ENCODE data around the gene ARL14EPL. TPM values are rescaled to one million over a fixed set of nuclear protein-coding genes. Genes with fewer than 3 reads are reported as not detected.

Gene ARL14EPL
- polyA plus RNA-seq, 4 donors = 0.06 TPM; not detected in 3

DNA sequence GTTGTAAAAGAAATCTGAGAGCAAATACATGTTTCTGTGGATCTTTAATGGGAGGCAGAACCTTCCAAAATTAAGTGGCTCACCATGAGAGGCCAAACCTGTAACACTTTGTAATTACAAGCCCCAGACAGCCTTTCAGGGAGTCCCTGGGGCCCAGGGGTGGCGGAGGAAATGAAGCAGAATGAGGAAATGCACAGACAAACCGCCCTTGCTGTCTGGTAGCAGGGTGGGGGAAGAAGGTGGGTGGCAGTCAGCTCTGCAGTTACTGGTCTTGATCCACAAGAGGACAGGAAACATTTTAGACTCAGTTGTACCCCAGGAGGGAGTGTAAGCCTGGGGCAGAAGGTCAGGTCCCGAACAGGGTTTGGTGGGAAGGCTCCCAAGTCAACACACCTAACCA lies 6.5 kb downstream of the ARL14EPL start:
- no peaks in the 10 kb centered on the region for H3K36me3 ChIP-seq (ENCODE audit: control insufficient read depth in 3 of 3, insufficient read depth in 2 of 3, low read depth in 1 of 3, low read length in 3 of 3)
- H3K27ac ChIP-seq (ENCODE audit: low read depth in 1 of 3, low read length in 2 of 3) = no peak overlapping the region
- H3K27me3 ChIP-seq (ENCODE audit: control insufficient read depth in 3 of 3, insufficient read depth in 3 of 3, low read length in 3 of 3) = peaks cover 0 to 7% (median 0%) of the 10 kb centered on the region in 3 donors
- H3K4me3 ChIP-seq (ENCODE audit: low read depth in 1 of 3, low read length in 3 of 3) = no peak overlapping the region
- peak in 1 of 2 donors; percentile 8 for DNase-seq
- no peak for FAIRE-seq
- WGBS, 3 donors = 47 to 54% (median 47%) methylated on average over 3 of the region's 3 CpGs
- no peaks in the 10 kb centered on the region for H3K9me3 ChIP-seq (ENCODE audit: control insufficient read depth in 2 of 2, insufficient read depth in 1 of 2, low read depth in 1 of 2, low read length in 1 of 2)
- no peaks in the 10 kb centered on the region for H3K4me1 ChIP-seq (ENCODE audit: control insufficient read depth in 3 of 3, insufficient read depth in 2 of 3, low read depth in 1 of 3, low read length in 2 of 3)

DNA sequence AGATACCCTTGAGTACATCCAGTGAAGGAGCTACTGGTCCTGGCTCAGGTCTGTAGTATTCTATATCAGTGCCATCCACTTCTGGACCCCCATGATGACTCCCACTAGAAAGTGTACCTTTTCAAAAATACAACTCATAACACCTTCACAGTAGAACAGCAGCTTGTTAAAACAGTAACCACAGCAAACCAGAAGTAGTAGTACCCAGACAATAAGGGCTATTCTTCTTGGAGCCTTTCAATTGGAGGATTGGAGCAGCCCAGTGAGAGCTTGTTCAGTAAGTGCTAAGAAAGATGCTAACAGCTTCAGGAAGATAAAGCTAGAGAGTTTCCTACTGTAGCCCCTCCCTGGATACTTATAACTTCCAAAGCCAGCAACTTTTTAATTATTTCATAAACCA lies 10.1 kb downstream of the ARL14EPL start:
- no peak overlapping the region for H3K27ac ChIP-seq (ENCODE audit: low read depth in 1 of 3, low read length in 2 of 3)
- H3K36me3 ChIP-seq (ENCODE audit: control insufficient read depth in 3 of 3, insufficient read depth in 2 of 3, low read depth in 1 of 3, low read length in 3 of 3) = no peaks in the 10 kb centered on the region
- H3K27me3 ChIP-seq (ENCODE audit: control insufficient read depth in 3 of 3, insufficient read depth in 3 of 3, low read length in 3 of 3) = peaks cover 0 to 4% (median 0%) of the 10 kb centered on the region in 3 donors
- no peak for DNase-seq
- FAIRE-seq = no peak
- H3K4me3 ChIP-seq (ENCODE audit: low read depth in 1 of 3, low read length in 3 of 3) = no peak overlapping the region
- no peaks in the 10 kb centered on the region for H3K4me1 ChIP-seq (ENCODE audit: control insufficient read depth in 3 of 3, insufficient read depth in 2 of 3, low read depth in 1 of 3, low read length in 2 of 3)
- H3K9me3 ChIP-seq (ENCODE audit: control insufficient read depth in 2 of 2, insufficient read depth in 1 of 2, low read depth in 1 of 2, low read length in 1 of 2) = no peaks in the 10 kb centered on the region

DNA sequence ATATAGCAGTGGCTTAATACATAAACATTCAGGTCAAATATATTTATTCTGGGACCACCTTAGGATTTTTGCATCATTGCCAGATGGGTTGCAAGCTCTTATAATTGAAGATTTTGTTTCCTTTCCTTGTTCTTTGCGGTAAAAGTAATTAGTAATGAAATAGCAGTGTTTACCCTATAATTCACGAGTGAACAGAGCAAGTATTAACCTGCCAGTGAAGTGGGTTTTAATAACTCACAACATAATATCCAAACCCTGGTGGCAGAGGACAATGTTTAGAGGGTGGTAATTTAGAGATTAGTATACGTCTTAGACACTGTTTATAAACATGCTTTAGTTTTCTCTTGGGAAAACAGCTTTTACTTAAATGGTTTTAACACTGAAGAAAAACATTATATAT lies 11.8 kb downstream of the ARL14EPL start:
- WGBS, 3 donors = 66 to 69% (median 67%) methylated on average over 3 of the region's 3 CpGs
- H3K27ac ChIP-seq (ENCODE audit: low read depth in 1 of 3, low read length in 2 of 3) = no peak overlapping the region
- H3K4me3 ChIP-seq (ENCODE audit: low read depth in 1 of 3, low read length in 3 of 3) = no peak overlapping the region
- DNase-seq (no peak), FAIRE-seq (no peak)
- H3K9me3 ChIP-seq (ENCODE audit: control insufficient read depth in 2 of 2, insufficient read depth in 1 of 2, low read depth in 1 of 2, low read length in 1 of 2) = no peaks in the 10 kb centered on the region
- no peaks in the 10 kb centered on the region for H3K36me3 ChIP-seq (ENCODE audit: control insufficient read depth in 3 of 3, insufficient read depth in 2 of 3, low read depth in 1 of 3, low read length in 3 of 3)
- H3K27me3 ChIP-seq (ENCODE audit: control insufficient read depth in 3 of 3, insufficient read depth in 3 of 3, low read length in 3 of 3) = peaks cover 0 to 4% (median 0%) of the 10 kb centered on the region in 3 donors
- no peaks in the 10 kb centered on the region for H3K4me1 ChIP-seq (ENCODE audit: control insufficient read depth in 3 of 3, insufficient read depth in 2 of 3, low read depth in 1 of 3, low read length in 2 of 3)

DNA sequence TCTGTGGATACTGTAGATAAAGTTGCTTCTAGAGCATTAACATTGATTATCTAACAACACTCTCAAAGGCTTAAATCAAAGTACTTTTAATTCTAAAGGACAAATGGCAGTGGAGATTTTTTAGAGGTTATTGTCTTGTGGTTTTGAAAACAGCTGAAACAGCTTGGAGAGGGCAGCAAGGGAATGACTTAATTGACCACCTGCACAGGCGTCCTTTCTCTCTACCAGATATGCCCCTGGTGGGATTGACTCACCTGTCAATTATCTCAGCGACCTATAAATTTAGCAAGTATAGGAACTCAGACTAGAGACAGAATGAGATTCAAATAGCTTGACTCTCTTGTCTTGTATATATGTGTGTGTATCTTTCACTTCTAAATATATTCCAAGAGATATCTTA lies 13.5 kb downstream of the ARL14EPL start:
- Histone ChIP-seq H3K27ac (ENCODE audit: low read depth in 1 of 3, low read length in 2 of 3) (no peak overlapping the region), H3K27me3 (ENCODE audit: control insufficient read depth in 3 of 3, insufficient read depth in 3 of 3, low read length in 3 of 3) (peaks cover 0 to 4% (median 0%) of the 10 kb centered on the region in 3 donors), H3K9me3 (ENCODE audit: control insufficient read depth in 2 of 2, insufficient read depth in 1 of 2, low read depth in 1 of 2, low read length in 1 of 2) (no peaks in the 10 kb centered on the region), H3K4me3 (ENCODE audit: low read depth in 1 of 3, low read length in 3 of 3) (no peak overlapping the region), H3K4me1 (ENCODE audit: control insufficient read depth in 3 of 3, insufficient read depth in 2 of 3, low read depth in 1 of 3, low read length in 2 of 3) (no peaks in the 10 kb centered on the region), H3K36me3 (ENCODE audit: control insufficient read depth in 3 of 3, insufficient read depth in 2 of 3, low read depth in 1 of 3, low read length in 3 of 3) (no peaks in the 10 kb centered on the region)
- FAIRE-seq = no peak
- DNase-seq = no peak
- WGBS, 3 donors = 67 to 79% (median 74%) methylated on average over 2 of the region's 2 CpGs

DNA sequence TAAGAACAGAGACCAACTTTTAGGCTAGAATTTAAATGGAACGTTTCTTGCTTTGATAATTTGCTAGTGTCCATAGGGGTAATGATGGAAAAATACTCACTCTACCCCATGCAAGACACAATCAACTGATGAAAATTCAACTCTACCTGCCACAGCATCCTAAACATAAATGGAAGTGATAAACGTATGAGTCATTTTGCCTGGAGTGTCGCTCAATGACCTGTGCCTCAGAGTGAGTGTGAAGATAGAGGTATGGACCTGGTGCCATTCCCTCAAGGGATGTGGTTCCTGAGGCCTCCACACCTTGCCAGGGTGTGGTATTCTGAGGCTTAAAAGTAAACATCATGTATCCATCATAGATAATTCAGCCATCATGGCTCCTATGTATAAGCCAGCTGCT lies 14.0 kb downstream of the ARL14EPL start:
- FAIRE-seq (no peak), DNase-seq (no peak)
- WGBS, 3 donors = 72 to 85% (median 78%) methylated on average over 3 of the region's 3 CpGs
- Histone ChIP-seq H3K9me3 (ENCODE audit: control insufficient read depth in 2 of 2, insufficient read depth in 1 of 2, low read depth in 1 of 2, low read length in 1 of 2) (no peaks in the 10 kb centered on the region), H3K36me3 (ENCODE audit: control insufficient read depth in 3 of 3, insufficient read depth in 2 of 3, low read depth in 1 of 3, low read length in 3 of 3) (no peaks in the 10 kb centered on the region), H3K27ac (ENCODE audit: low read depth in 1 of 3, low read length in 2 of 3) (no peak overlapping the region), H3K4me3 (ENCODE audit: low read depth in 1 of 3, low read length in 3 of 3) (no peak overlapping the region), H3K27me3 (ENCODE audit: control insufficient read depth in 3 of 3, insufficient read depth in 3 of 3, low read length in 3 of 3) (peaks cover 0 to 4% (median 0%) of the 10 kb centered on the region in 3 donors), H3K4me1 (ENCODE audit: control insufficient read depth in 3 of 3, insufficient read depth in 2 of 3, low read depth in 1 of 3, low read length in 2 of 3) (no peaks in the 10 kb centered on the region)

DNA sequence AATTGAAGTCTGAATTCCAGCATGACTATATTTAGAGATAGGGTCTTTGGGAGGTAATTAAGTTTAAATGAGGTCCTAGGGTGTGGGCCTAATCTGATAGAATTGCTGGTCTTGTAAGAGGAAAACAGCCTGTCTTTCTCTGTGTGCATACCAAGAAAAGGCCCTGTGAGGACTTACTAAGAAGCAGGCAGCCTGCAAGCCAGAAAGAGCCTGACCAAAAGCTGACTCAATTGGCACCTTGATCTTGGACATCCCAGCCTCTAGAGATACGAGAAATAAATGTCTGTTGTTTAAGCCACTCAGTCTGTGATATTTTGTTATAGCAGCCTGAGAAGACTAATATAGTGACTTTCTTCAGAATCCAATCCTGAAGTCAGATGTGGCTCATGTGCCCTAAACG lies 14.6 kb downstream of the ARL14EPL start:
- peaks cover 0 to 3% (median 0%) of the 10 kb centered on the region in 3 donors for H3K27me3 ChIP-seq (ENCODE audit: control insufficient read depth in 3 of 3, insufficient read depth in 3 of 3, low read length in 3 of 3)
- no peak overlapping the region for H3K27ac ChIP-seq (ENCODE audit: low read depth in 1 of 3, low read length in 2 of 3)
- no peaks in the 10 kb centered on the region for H3K4me1 ChIP-seq (ENCODE audit: control insufficient read depth in 3 of 3, insufficient read depth in 2 of 3, low read depth in 1 of 3, low read length in 2 of 3)
- no peak overlapping the region for H3K4me3 ChIP-seq (ENCODE audit: low read depth in 1 of 3, low read length in 3 of 3)
- WGBS, 3 donors = 71 to 83% (median 81%) methylated on average over 2 of the region's 2 CpGs
- FAIRE-seq (no peak), DNase-seq (no peak)
- H3K9me3 ChIP-seq (ENCODE audit: control insufficient read depth in 2 of 2, insufficient read depth in 1 of 2, low read depth in 1 of 2, low read length in 1 of 2) = no peaks in the 10 kb centered on the region
- no peaks in the 10 kb centered on the region for H3K36me3 ChIP-seq (ENCODE audit: control insufficient read depth in 3 of 3, insufficient read depth in 2 of 3, low read depth in 1 of 3, low read length in 3 of 3)

DNA sequence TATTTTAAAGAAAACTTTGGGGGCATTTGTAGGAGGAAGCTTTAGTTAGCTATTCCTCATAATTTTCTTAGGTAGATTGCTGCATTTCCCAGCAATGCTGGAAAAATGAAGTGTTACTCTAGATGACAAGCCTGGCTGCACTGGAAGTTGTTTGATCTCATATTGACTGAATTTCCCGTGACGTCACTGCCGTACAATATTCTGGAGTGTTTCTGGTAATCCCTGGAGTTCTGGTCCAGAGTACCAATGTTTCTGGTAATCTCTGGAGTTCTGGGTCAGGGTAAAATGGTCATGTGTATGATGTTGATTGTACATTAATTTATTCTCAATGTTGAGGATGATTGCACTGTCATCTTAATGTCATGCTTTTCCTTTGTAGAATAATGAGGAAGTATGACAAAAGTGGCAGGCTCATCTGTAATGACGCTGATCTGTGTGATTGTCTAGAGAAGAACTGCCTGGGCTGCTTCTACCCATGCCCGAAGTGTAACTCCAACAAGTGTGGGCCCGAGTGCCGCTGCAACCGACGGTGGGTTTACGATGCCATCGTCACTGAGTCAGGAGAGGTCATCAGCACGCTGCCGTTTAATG lies 26.2 kb downstream of the ARL14EPL start:
- H3K4me3 ChIP-seq (ENCODE audit: low read depth in 1 of 3, low read length in 3 of 3) = no peak overlapping the region
- H3K9me3 ChIP-seq (ENCODE audit: control insufficient read depth in 2 of 2, insufficient read depth in 1 of 2, low read depth in 1 of 2, low read length in 1 of 2) = no peaks in the 10 kb centered on the region
- H3K4me1 ChIP-seq (ENCODE audit: control insufficient read depth in 3 of 3, insufficient read depth in 2 of 3, low read depth in 1 of 3, low read length in 2 of 3) = no peaks in the 10 kb centered on the region
- H3K27ac ChIP-seq (ENCODE audit: low read depth in 1 of 3, low read length in 2 of 3) = no peak overlapping the region
- peaks cover 0 to 5% (median 2%) of the 10 kb centered on the region in 3 donors for H3K27me3 ChIP-seq (ENCODE audit: control insufficient read depth in 3 of 3, insufficient read depth in 3 of 3, low read length in 3 of 3)
- 77 to 86% (median 81%) methylated on average over 13 of the region's 13 CpGs for WGBS, 3 donors
- no peak for FAIRE-seq
- DNase-seq = no peak
- no peaks in the 10 kb centered on the region for H3K36me3 ChIP-seq (ENCODE audit: control insufficient read depth in 3 of 3, insufficient read depth in 2 of 3, low read depth in 1 of 3, low read length in 3 of 3)

DNA sequence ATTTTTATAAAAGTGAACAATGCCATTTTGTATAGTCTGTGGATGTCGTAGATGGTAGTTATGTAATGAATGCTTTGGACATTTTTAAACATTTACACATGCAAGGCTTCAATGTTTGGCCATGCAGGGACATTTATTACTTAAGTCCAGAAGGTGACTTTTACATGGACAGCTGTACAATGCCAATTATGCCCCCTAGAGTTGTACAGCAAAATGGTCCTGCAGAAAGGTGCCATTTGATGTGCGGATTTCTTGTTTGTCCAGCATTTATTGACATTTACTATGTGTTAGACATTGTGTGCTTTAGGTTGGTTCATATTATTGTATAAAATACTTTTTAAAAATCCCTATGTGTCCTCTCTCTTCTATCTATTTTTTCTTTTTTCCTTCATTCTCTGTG lies 30.1 kb downstream of the ARL14EPL start:
- H3K4me3 ChIP-seq (ENCODE audit: low read depth in 1 of 3, low read length in 3 of 3) = no peak overlapping the region
- H3K4me1 ChIP-seq (ENCODE audit: control insufficient read depth in 3 of 3, insufficient read depth in 2 of 3, low read depth in 1 of 3, low read length in 2 of 3) = no peaks in the 10 kb centered on the region
- no peaks in the 10 kb centered on the region for H3K36me3 ChIP-seq (ENCODE audit: control insufficient read depth in 3 of 3, insufficient read depth in 2 of 3, low read depth in 1 of 3, low read length in 3 of 3)
- no peak overlapping the region for H3K27ac ChIP-seq (ENCODE audit: low read depth in 1 of 3, low read length in 2 of 3)
- FAIRE-seq (no peak), DNase-seq (no peak)
- no peaks in the 10 kb centered on the region for H3K9me3 ChIP-seq (ENCODE audit: control insufficient read depth in 2 of 2, insufficient read depth in 1 of 2, low read depth in 1 of 2, low read length in 1 of 2)
- peaks cover 0 to 11% (median 2%) of the 10 kb centered on the region in 3 donors for H3K27me3 ChIP-seq (ENCODE audit: control insufficient read depth in 3 of 3, insufficient read depth in 3 of 3, low read length in 3 of 3)
- WGBS, 3 donors = 67 to 72% (median 70%) methylated on average over 2 of the region's 2 CpGs

DNA sequence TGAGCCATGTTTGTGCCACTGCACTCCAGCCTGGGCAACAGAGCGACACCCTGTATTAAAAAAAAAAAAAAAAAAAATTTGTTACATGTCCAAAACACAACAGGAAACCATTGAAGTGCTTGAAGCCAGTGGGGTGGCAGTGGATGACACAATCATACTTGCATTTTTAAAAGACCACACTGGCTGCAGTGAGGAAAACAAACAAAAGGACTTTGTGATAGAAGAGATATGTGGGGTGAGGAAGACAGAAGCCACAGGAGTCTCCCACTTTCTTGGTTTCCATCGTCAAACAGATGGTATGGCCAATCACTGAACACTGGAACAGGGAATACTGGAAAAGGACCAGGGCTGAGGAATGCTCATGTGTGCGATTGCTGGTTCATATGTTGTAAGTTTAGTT lies 31.7 kb downstream of the ARL14EPL start:
- Histone ChIP-seq H3K27ac (ENCODE audit: low read depth in 1 of 3, low read length in 2 of 3) (no peak overlapping the region), H3K27me3 (ENCODE audit: control insufficient read depth in 3 of 3, insufficient read depth in 3 of 3, low read length in 3 of 3) (peaks cover 0 to 9% (median 2%) of the 10 kb centered on the region in 3 donors), H3K4me1 (ENCODE audit: control insufficient read depth in 3 of 3, insufficient read depth in 2 of 3, low read depth in 1 of 3, low read length in 2 of 3) (no peaks in the 10 kb centered on the region), H3K36me3 (ENCODE audit: control insufficient read depth in 3 of 3, insufficient read depth in 2 of 3, low read depth in 1 of 3, low read length in 3 of 3) (no peaks in the 10 kb centered on the region), H3K4me3 (ENCODE audit: low read depth in 1 of 3, low read length in 3 of 3) (no peak overlapping the region), H3K9me3 (ENCODE audit: control insufficient read depth in 2 of 2, insufficient read depth in 1 of 2, low read depth in 1 of 2, low read length in 1 of 2) (no peaks in the 10 kb centered on the region)
- no peak for FAIRE-seq
- WGBS, 3 donors = 83 to 92% (median 88%) methylated on average over 3 of the region's 3 CpGs
- no peak for DNase-seq

Measured in small intestine (tissue), 7 donors.